HepG2 (cell line): ENCODE results near the gene SLCO4A1. TPM values are rescaled to one million over a fixed set of nuclear protein-coding genes. Genes with fewer than 3 reads are reported as not detected.

Experiments used
- KDM5B ChIP-seq: sonication (generic); formaldehyde crosslinking; IDR thresholded peaks from 2 replicates; pipeline ENCODE4 v1.4.0; 2020; ENCODE audit warnings: missing genetic modification reagents, mild to moderate bottlenecking, borderline replicate concordance
- MXD1 ChIP-seq: sonication (generic); formaldehyde crosslinking; IDR thresholded peaks from 2 replicates; pipeline ENCODE4 v1.4.0; 2020; ENCODE audit warnings: mild to moderate bottlenecking, missing genetic modification reagents
- SRY ChIP-seq: sonication (generic); formaldehyde crosslinking; IDR thresholded peaks from 2 replicates; pipeline ENCODE4 v1.8.0; 2022; ENCODE audit warnings: mild to moderate bottlenecking, missing genetic modification reagents
- TBP ChIP-seq: sonication (generic); formaldehyde crosslinking; IDR thresholded peaks from 2 replicates; pipeline ENCODE4 v1.5.0; 2020; ENCODE audit warnings: missing genetic modification reagents
- TMF1 ChIP-seq: sonication (generic); formaldehyde crosslinking; IDR thresholded peaks from 2 replicates; pipeline ENCODE4 v1.8.1; 2022; ENCODE audit warnings: low read depth, missing genetic modification reagents
- ZBTB2 ChIP-seq: sonication (generic); formaldehyde crosslinking; IDR thresholded peaks from 2 replicates; pipeline ENCODE4 v1.8.0; 2022; ENCODE audit warnings: low read depth, missing genetic modification reagents
- ZBTB40 ChIP-seq, 2 experiments: fragments of 450-650 bp in 1 of 2; sonication (generic) in 1 of 2; formaldehyde crosslinking in 1 of 2; IDR thresholded peaks; 2 replicates each; pipeline versions ENCODE4 v1.6.1 to v1.8.0; 2016 to 2022; ENCODE audit warnings: antibody characterized with exemption in 1 of 2, mild to moderate bottlenecking in 1 of 2, missing genetic modification reagents in 1 of 2
- ZFP41 ChIP-seq: sonication (generic); formaldehyde crosslinking; IDR thresholded peaks from 2 replicates; pipeline ENCODE4 v1.4.0; 2020; ENCODE audit warnings: mild to moderate bottlenecking, missing genetic modification reagents, borderline replicate concordance
- ZFP62 ChIP-seq: sonication (generic); formaldehyde crosslinking; IDR thresholded peaks from 2 replicates; pipeline ENCODE4 v1.4.0; 2020; ENCODE audit warnings: missing genetic modification reagents
- ZNF205 ChIP-seq: IDR thresholded peaks from 2 replicates; pipeline ENCODE4 v1.6.1; 2018; ENCODE audit warnings: missing biosample characterization, missing genetic modification reagents
- ZNF329 ChIP-seq: sonication (generic); formaldehyde crosslinking; IDR thresholded peaks from 2 replicates; pipeline ENCODE4 v1.9.0; 2021; ENCODE audit warnings: low read depth, mild to moderate bottlenecking, missing genetic modification reagents
- ZNF383 ChIP-seq: sonication (generic); formaldehyde crosslinking; IDR thresholded peaks from 2 replicates; pipeline ENCODE4 v1.4.0; 2020; ENCODE audit warnings: missing genetic modification reagents, mild to moderate bottlenecking, borderline replicate concordance
- ZNF510 ChIP-seq: sonication (generic); formaldehyde crosslinking; IDR thresholded peaks from 2 replicates; pipeline ENCODE4 v1.4.0; 2020; ENCODE audit warnings: low read depth, mild to moderate bottlenecking, missing genetic modification reagents
- ZNF570 ChIP-seq: sonication (generic); formaldehyde crosslinking; IDR thresholded peaks from 2 replicates; pipeline ENCODE4 v1.4.0; 2020; ENCODE audit warnings: mild to moderate bottlenecking, missing genetic modification reagents, borderline replicate concordance
- ZNF674 ChIP-seq: sonication (generic); formaldehyde crosslinking; IDR thresholded peaks from 2 replicates; pipeline ENCODE4 v1.5.0; 2020; ENCODE audit warnings: low read depth, mild to moderate bottlenecking, missing genetic modification reagents
- ZNF737 ChIP-seq: sonication (generic); formaldehyde crosslinking; IDR thresholded peaks from 2 replicates; pipeline ENCODE4 v1.5.0; 2020; ENCODE audit warnings: missing genetic modification reagents, mild to moderate bottlenecking, borderline replicate concordance
- ZNF784 ChIP-seq: sonication (generic); formaldehyde crosslinking; IDR thresholded peaks from 2 replicates; pipeline ENCODE4 v1.5.1; 2020; ENCODE audit warnings: missing genetic modification reagents, mild to moderate bottlenecking, borderline replicate concordance
- polyA plus RNA-seq, 8 experiments: library from polyadenylated mRNA; depleted of rRNA in 3 of 8; stranded (reverse) in 7 of 8; unstranded in 1 of 8; fragments of >200 nt; fragmentation: Illumina TruSeq in 4 of 8; extraction: Trizol in 4 of 8; gene quantifications; 2 replicates each; pipeline versions ENCODE4 v1.2.1 to v1.2.3, GENCODE V29; 2011 to 2016; ENCODE audit warnings: low read depth in 4 of 8, missing spikeins in 1 of 8, mixed read lengths in 1 of 8; ENCODE audit not compliant: insufficient read depth in 1 of 8
- total RNA-seq, 5 experiments: library from RNA; depleted of rRNA; stranded (reverse); fragments of >200 nt; fragmentation: Illumina TruSeq; extraction: Trizol; gene quantifications; 2 replicates each; pipeline ENCODE4 v1.2.3, GENCODE V29; 2016; ENCODE audit warnings: low read depth in 1 of 5

SLCO4A1 gene
- total and polyA plus RNA-seq, 2 of the 13 experiments (the other 11 are each of a cell fraction or from before 2014, with no cell fraction given) = 55.5 to 112 TPM

GRCh38 chr20:62622877-62623487, 19.3 kb upstream of the SLCO4A1 start (continued):
- TF ChIP-seq MXD1 (CRISPR knock-in tag) = no peak; the same call in 1 of the 2 replicates
- no peak for TF ChIP-seq ZBTB2
- TF ChIP-seq SRY = peak; percentile 91
- peak; percentile 36; the same call in 1 of the 2 replicates for TF ChIP-seq TBP (CRISPR knock-in tag)
- 0 out of 2 replicates have a peak, but pooled peaks have one; percentile 17 for TF ChIP-seq ZNF329
- 0 out of 2 replicates have a peak, but pooled peaks have one; percentile 6 for TF ChIP-seq ZFP62 (CRISPR knock-in tag)
- no peak for TF ChIP-seq ZNF737
- peak; percentile 59; the same call in 1 of the 2 replicates for TF ChIP-seq ZNF784 (CRISPR knock-in tag)
- TF ChIP-seq ZNF205 = peak; percentile 10; the same call in 1 of the 2 replicates
- peak; percentile 88; the same call in 1 of the 2 replicates for TF ChIP-seq ZNF383 (CRISPR knock-in tag)
- TF ChIP-seq ZFP41 (CRISPR knock-in tag) = no peak
- TF ChIP-seq ZBTB40 (IDR thresholded peaks at IDR 0.05) = no peak
- peak; percentile 18; the same call in 1 of the 2 replicates for TF ChIP-seq ZBTB40 (CRISPR knock-in tag; IDR thresholded peaks at IDR 0.05)
- TF ChIP-seq KDM5B (CRISPR knock-in tag) = no peak
- TF ChIP-seq ZNF570 (CRISPR knock-in tag) = peak; percentile 56; the same call in 1 of the 2 replicates
- peak; percentile 50; the same call in 1 of the 2 replicates for TF ChIP-seq ZNF510
- TF ChIP-seq ZNF674 = 0 out of 2 replicates have a peak, but pooled peaks have one; percentile 25
- no peak; the same call in 1 of the 2 replicates for TF ChIP-seq TMF1 (CRISPR knock-in tag)
